GM23338 (cell line): Measurements from ENCODE around the gene TBC1D16. TPM values are rescaled to one million over a fixed set of nuclear protein-coding genes. Genes with fewer than 3 reads are reported as not detected.

ENCODE experiments used
- ATAC-seq: fragments of 200-7000 bp; cut with Tn5 transposase; 3 replicates; pipeline ENCODE4 v1.9.1; 2020
- DNase-seq: peaks from one replicate; pipeline ENCODE4 v3.0.0-alpha.2; 2015; ENCODE audit warnings: low spot score
- H2AFZ ChIP-seq: fragments of 200-600 bp; sonication (generic); 2 replicates; pipeline ENCODE4 v1.8.0; 2016; ENCODE audit warnings: antibody characterized with exemption, mild to moderate bottlenecking, moderate library complexity
- H3F3A ChIP-seq: fragments of 200-600 bp; sonication (generic); replicated peaks from 2 replicates; pipeline ENCODE4 v1.8.0; 2017; ENCODE audit warnings: antibody characterized with exemption, mixed run types, low read depth
- H3K27ac ChIP-seq: fragments of 200-600 bp; sonication (generic); 2 replicates; pipeline ENCODE4 v1.6.1; 2016; ENCODE audit warnings: low read depth
- H3K27me3 ChIP-seq: fragments of 200-600 bp; sonication (generic); 2 replicates; pipeline ENCODE4 v1.8.0; 2016; ENCODE audit warnings: mild to moderate bottlenecking, mixed run types, moderate library complexity; ENCODE audit not compliant: insufficient read depth
- H3K36me3 ChIP-seq: fragments of 200-600 bp; sonication (generic); 2 replicates; pipeline ENCODE4 v1.8.0; 2016; ENCODE audit warnings: mild to moderate bottlenecking; ENCODE audit not compliant: insufficient read depth
- H3K4me1 ChIP-seq: fragments of 200-600 bp; sonication (generic); 2 replicates; pipeline ENCODE4 v1.8.0; 2016; ENCODE audit warnings: mild to moderate bottlenecking, moderate library complexity; ENCODE audit not compliant: insufficient read depth
- H3K4me2 ChIP-seq: fragments of 200-600 bp; sonication (generic); 2 replicates; pipeline ENCODE4 v1.7.1; 2017; ENCODE audit warnings: mixed run types
- H3K4me3 ChIP-seq: fragments of 200-600 bp; sonication (generic); 2 replicates; pipeline ENCODE4 v1.6.1; 2016; ENCODE audit warnings: mixed run types
- H3K79me2 ChIP-seq: fragments of 200-600 bp; sonication (generic); replicated peaks from 2 replicates; pipeline ENCODE4 v1.8.0; 2017; ENCODE audit warnings: mild to moderate bottlenecking; ENCODE audit not compliant: insufficient read depth
- H3K9me2 ChIP-seq: fragments of 200-600 bp; sonication (generic); 2 replicates; pipeline ENCODE4 v1.8.0; 2017; ENCODE audit not compliant: insufficient read depth
- H4K20me1 ChIP-seq: fragments of 200-600 bp; sonication (generic); replicated peaks from 2 replicates; pipeline ENCODE4 v1.8.0; 2017; ENCODE audit warnings: mild to moderate bottlenecking; ENCODE audit not compliant: insufficient read depth
- H3K27ac Mint-ChIP-seq: 2 replicates; pipeline ENCODE4 v1.8.0; 2020; ENCODE audit warnings: inconsistent platforms, mild to moderate bottlenecking, moderate library complexity, mixed read lengths
- H3K27me3 Mint-ChIP-seq: 3 replicates; pipeline ENCODE4 v1.8.0; 2022; ENCODE audit warnings: low read depth, mild to moderate bottlenecking, moderate library complexity, mixed read lengths, inconsistent platforms; ENCODE audit not compliant: insufficient read depth, poor library complexity
- H3K36me3 Mint-ChIP-seq: 3 replicates; pipeline ENCODE4 v1.8.0; 2021; ENCODE audit warnings: low read depth, mild to moderate bottlenecking, inconsistent platforms, moderate library complexity, mixed read lengths
- H3K4me1 Mint-ChIP-seq: 3 replicates; pipeline ENCODE4 v1.8.0; 2020; ENCODE audit warnings: mild to moderate bottlenecking, inconsistent platforms, mixed read lengths
- H3K4me3 Mint-ChIP-seq: 3 replicates; pipeline ENCODE4 v1.8.0; 2021; ENCODE audit warnings: moderate library complexity, mild to moderate bottlenecking, inconsistent platforms, mixed read lengths
- H3K9me3 Mint-ChIP-seq: 3 replicates; pipeline ENCODE4 v1.8.0; 2020; ENCODE audit warnings: moderate library complexity, mild to moderate bottlenecking, inconsistent platforms, mixed read lengths
- CREB1 ChIP-seq: fragments of 250-450 bp; sonication (Bioruptor Pico); IDR thresholded peaks from 2 replicates; pipeline ENCODE4 v1.5.0; 2020; ENCODE audit warnings: low read depth, mild to moderate bottlenecking, moderate library complexity
- ETS1 ChIP-seq: IDR thresholded peaks from 2 replicates; pipeline ENCODE4 v1.6.1; 2016; ENCODE audit warnings: antibody characterized with exemption
- EZH2 ChIP-seq: fragments of 200-600 bp; sonication (generic); IDR thresholded peaks from one replicate; pipeline ENCODE4 v1.8.0; 2017; ENCODE audit warnings: antibody characterized with exemption, mild to moderate bottlenecking, low read depth; ENCODE audit not compliant: unreplicated experiment
- EZH2phosphoT487 ChIP-seq: fragments of 200-600 bp; sonication (generic); IDR thresholded peaks from one replicate; pipeline ENCODE4 v1.8.1; 2018; ENCODE audit warnings: antibody characterized with exemption; ENCODE audit not compliant: unreplicated experiment
- JUNB ChIP-seq: IDR thresholded peaks from one replicate; pipeline ENCODE4 v1.6.1; 2016; ENCODE audit warnings: antibody characterized with exemption; ENCODE audit not compliant: unreplicated experiment
- NANOG ChIP-seq: IDR thresholded peaks from 2 replicates; pipeline ENCODE4 v1.6.1; 2016; ENCODE audit warnings: antibody characterized with exemption, borderline replicate concordance
- POLR2AphosphoS5 ChIP-seq: IDR thresholded peaks from 2 replicates; pipeline ENCODE4 v1.6.1; 2016; ENCODE audit warnings: antibody characterized with exemption, low read depth
- REST ChIP-seq: IDR thresholded peaks from one replicate; pipeline ENCODE4 v1.6.1; 2018; ENCODE audit warnings: antibody characterized with exemption; ENCODE audit not compliant: unreplicated experiment
- STAT1 ChIP-seq: IDR thresholded peaks from one replicate; pipeline ENCODE4 v1.6.1; 2016; ENCODE audit warnings: antibody characterized with exemption; ENCODE audit not compliant: unreplicated experiment
- ZNF114 ChIP-seq: fragments of 250-450 bp; sonication (Bioruptor Pico); IDR thresholded peaks from 2 replicates; pipeline ENCODE4 v1.5.0; 2020; ENCODE audit warnings: mild to moderate bottlenecking, moderate library complexity
- ZNF331 ChIP-seq: fragments of 250-450 bp; sonication (Bioruptor Pico); IDR thresholded peaks from 2 replicates; pipeline ENCODE4 v1.5.0; 2020; ENCODE audit warnings: low read depth, mild to moderate bottlenecking, moderate library complexity
- ZNF462 ChIP-seq: fragments of 250-450 bp; sonication (Bioruptor Pico); IDR thresholded peaks from 2 replicates; pipeline ENCODE4 v1.5.0; 2020; ENCODE audit warnings: mild to moderate bottlenecking, moderate library complexity
- polyA plus RNA-seq: library from polyadenylated mRNA; unstranded; fragments of >200 nt; fragmentation: Nextera tagmentation; extraction: Ambion mirVana; gene quantifications from 2 replicates; pipeline ENCODE4 v1.2.1, GENCODE V29; 2016
- total RNA-seq: library from RNA; depleted of rRNA; stranded (reverse); fragments of >200 nt; shearing (Covaris generic); gene quantifications from 2 replicates; pipeline ENCODE4 v1.2.3, GENCODE V29; 2014
- TF ChIP-seq, protein P1 (sequence below), 2 experiments: fragments of 200-600 bp in 1 of 2; sonication (generic) in 1 of 2; conservative IDR thresholded peaks; 2 replicates each; pipeline versions ENCODE4 v1.5.1 to v1.6.1; 2016 to 2017; ENCODE audit warnings: antibody characterized with exemption in 2 of 2, low read depth in 2 of 2, mild to moderate bottlenecking in 2 of 2, moderate library complexity in 1 of 2

The TBC1D16 gene
- total and polyA plus RNA-seq, 2 experiments from 2014 or later = 16.7 to 104 TPM

DNA sequence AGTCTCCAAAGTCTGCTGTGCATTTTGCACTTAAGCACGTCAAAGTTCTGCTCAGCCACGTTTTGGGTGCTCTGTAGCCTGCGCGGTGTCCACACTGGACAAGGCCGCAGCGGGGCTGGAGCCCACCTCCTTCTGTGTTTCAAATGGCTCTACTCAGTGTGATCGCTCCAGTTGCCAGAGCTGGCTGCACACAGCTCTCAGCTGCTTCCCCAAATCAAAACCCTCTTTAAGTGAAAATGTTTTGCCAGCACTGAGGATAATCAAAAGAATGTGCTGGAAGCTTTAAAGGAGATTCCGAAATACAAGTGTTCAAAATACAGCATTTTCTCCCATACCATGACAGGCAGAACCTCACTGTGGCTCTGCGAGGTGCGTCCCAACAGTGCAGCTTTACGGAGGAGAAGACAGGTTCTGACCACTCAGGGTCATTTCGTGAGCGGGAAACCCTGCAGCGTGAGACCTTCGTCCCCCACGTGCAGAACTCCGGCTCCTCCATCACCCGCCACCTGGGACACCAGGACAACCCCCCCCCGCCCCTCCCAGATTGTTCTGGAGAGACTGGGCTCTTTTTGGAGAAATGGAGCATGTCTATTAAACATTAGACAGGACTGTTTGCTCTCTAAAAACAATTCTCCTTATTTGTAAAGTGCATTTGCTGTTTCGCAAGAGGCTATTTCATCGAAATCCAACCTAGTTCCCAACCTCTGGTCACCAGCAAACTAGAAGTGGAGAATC is 16.6 kb downstream of the TBC1D16 start:
- no peak for ATAC-seq
- peaks cover 7% of the 10 kb centered on the region for H3K27me3 Mint-ChIP-seq
- H3K9me2 ChIP-seq = no peaks in the 10 kb centered on the region
- H2AFZ ChIP-seq = no peak overlapping the region
- H3K4me3 Mint-ChIP-seq = no peak overlapping the region
- H3K4me3 ChIP-seq = no peak overlapping the region
- H3F3A ChIP-seq = peaks cover 2% of the 10 kb centered on the region; the same call in 1 of the 2 replicates
- no peaks in the 10 kb centered on the region for H3K27me3 ChIP-seq
- DNase-seq = no peak
- no peak overlapping the region for H3K27ac Mint-ChIP-seq
- no peak overlapping the region for H3K4me2 ChIP-seq
- H3K4me1 ChIP-seq = peaks cover 4% of the 10 kb centered on the region
- no peak overlapping the region for H3K27ac ChIP-seq
- peaks cover 32% of the 10 kb centered on the region for H4K20me1 ChIP-seq
- H3K79me2 ChIP-seq = peaks cover 96% of the 10 kb centered on the region
- H3K9me3 Mint-ChIP-seq = peaks cover 10% of the 10 kb centered on the region
- no peaks in the 10 kb centered on the region for H3K36me3 ChIP-seq
- H3K4me1 Mint-ChIP-seq = peaks cover 3% of the 10 kb centered on the region; the same call in 2 of the 3 replicates
- TF ChIP-seq EZH2 (no peak), ETS1 (no peak), ZNF331 (CRISPR knock-in tag) (no peak), NANOG (no peak), POLR2AphosphoS5 (no peak), STAT1 (no peak), EZH2phosphoT487 (no peak), CREB1 (CRISPR knock-in tag) (no peak), JUNB (no peak), ZNF114 (CRISPR knock-in tag) (no peak), ZNF462 (CRISPR knock-in tag) (no peak), REST (no peak)
- TF ChIP-seq, protein P1, sequence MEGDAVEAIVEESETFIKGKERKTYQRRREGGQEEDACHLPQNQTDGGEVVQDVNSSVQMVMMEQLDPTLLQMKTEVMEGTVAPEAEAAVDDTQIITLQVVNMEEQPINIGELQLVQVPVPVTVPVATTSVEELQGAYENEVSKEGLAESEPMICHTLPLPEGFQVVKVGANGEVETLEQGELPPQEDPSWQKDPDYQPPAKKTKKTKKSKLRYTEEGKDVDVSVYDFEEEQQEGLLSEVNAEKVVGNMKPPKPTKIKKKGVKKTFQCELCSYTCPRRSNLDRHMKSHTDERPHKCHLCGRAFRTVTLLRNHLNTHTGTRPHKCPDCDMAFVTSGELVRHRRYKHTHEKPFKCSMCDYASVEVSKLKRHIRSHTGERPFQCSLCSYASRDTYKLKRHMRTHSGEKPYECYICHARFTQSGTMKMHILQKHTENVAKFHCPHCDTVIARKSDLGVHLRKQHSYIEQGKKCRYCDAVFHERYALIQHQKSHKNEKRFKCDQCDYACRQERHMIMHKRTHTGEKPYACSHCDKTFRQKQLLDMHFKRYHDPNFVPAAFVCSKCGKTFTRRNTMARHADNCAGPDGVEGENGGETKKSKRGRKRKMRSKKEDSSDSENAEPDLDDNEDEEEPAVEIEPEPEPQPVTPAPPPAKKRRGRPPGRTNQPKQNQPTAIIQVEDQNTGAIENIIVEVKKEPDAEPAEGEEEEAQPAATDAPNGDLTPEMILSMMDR (conservative IDR thresholded peaks at IDR 0.05; ENCODE audit: low read depth in 2 of 2) = no peak
- peaks cover 34% of the 10 kb centered on the region for H3K36me3 Mint-ChIP-seq
